ENCODE results near the gene LPIN2. TPM values are rescaled to one million over a fixed set of nuclear protein-coding genes. Genes with fewer than 3 reads are reported as not detected.

LPIN2 gene
- total and polyA plus RNA-seq, 4 donors: 58.6 to 284 (median 103) TPM

DNA sequence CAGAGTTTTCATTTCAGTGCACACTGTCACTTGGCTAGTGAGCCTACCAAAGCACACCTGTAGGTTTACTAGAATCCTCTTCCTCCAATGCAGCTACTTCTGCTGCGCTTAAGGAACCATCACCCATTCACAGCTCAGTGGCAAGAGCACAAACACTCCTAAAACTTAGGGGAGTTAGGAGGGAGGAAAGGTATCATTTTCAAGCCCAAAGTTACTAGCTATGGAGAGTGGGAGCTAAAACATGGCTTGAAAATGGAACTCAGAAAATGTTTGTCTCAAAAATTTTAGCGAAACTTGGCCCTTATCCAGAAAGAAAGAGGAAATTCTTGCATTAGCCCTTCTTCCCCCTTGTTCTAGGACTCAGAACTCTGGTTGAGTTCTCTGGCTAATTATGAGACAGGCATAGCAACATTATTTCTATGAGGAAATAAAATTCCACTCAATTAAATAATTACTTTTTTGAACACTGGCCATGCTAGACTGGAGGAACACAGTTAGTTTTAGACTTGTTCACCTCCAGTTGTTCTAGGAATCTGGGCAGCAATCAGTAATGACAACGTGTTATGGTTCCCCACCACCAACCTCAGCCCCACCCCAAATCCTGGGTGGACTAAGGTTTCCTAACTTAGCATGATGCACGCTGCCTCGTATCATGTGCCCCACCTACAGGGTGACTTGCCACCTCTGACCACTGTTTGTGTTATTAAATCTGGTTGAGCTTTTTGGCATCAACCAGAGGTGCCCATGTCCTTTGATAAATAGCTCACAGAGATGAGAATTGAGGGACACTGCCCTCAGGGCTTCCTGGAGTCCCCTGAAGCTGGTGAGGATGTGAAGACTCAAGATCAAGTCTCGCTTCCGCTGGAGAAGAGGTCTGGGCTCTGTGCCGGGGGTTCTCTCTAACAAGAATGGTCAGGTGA lies 32.8 kb downstream of the LPIN2 start:
- 29% methylated on average over 8 of the region's 8 CpGs for WGBS
- peak overlapping the region; percentile 92 to 100 for H3K9ac ChIP-seq (ENCODE audit: low read depth in 1 of 2, low read length in 2 of 2)

DNA sequence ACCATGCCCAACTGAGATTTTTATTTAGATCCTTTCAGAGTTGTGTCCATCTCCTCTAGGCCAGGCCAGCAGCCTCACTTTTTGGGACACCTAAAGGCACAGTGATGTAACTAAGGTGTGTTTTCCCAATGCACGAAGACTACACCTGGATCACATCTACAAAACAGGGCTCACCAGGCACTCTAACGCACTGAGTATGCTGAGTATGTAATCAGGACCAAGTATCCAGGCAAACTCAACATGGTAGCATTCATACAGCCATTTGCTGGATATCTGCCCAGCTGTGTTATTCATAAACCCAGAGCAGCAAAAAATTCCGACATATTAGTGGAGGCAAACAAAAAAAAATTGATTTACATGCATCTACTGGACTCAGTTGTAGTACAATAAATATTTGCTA lies 33.8 kb downstream of the LPIN2 start:
- TF ChIP-seq HNF4A (conservative IDR thresholded peaks at IDR 0.05) (peak in 1 of 2 donors; percentile 3), TAF1 (conservative IDR thresholded peaks at IDR 0.05) (no peak), YY1 (IDR thresholded peaks at IDR 0.05) (peak; percentile 70)
- no peaks in the 10 kb centered on the region for H3K9me3 ChIP-seq (ENCODE audit: control insufficient read depth in 4 of 4, low read length in 3 of 4)
- peak overlapping the region; percentile 67 to 88 for H3K27ac ChIP-seq (ENCODE audit: low read depth in 1 of 2, low read length in 2 of 2)
- peaks cover 0 to 13% (median 0%) of the 10 kb centered on the region in 4 donors for H3K36me3 ChIP-seq (ENCODE audit: control insufficient read depth in 4 of 4, insufficient read depth in 3 of 4, low read depth in 1 of 4, low read length in 3 of 4)
- no peaks in the 10 kb centered on the region for H3K27me3 ChIP-seq (ENCODE audit: control insufficient read depth in 4 of 4, insufficient read depth in 4 of 4, low read length in 3 of 4)
- peak overlapping the region in 2 of 3 donors; percentile 13 to 56 for H3K4me3 ChIP-seq (ENCODE audit: low read depth in 1 of 3, low read length in 3 of 3)
- 42% methylated on average over 3 of the region's 3 CpGs for WGBS
- H3K9ac ChIP-seq (ENCODE audit: low read depth in 1 of 2, low read length in 2 of 2): peak overlapping the region in 1 of 2 donors; percentile 100
- peaks cover 7 to 60% (median 37%) of the 10 kb centered on the region in 4 donors for H3K4me1 ChIP-seq (ENCODE audit: control insufficient read depth in 4 of 4, insufficient read depth in 4 of 4, low read length in 3 of 4)
- DNase-seq (ENCODE audit: low spot score): no peak

More for the DNA sequence above, 32.8 kb downstream of the LPIN2 start:
- Histone ChIP-seq H3K4me1 (ENCODE audit: control insufficient read depth in 4 of 4, insufficient read depth in 4 of 4, low read length in 3 of 4) (peaks cover 7 to 62% (median 38%) of the 10 kb centered on the region in 4 donors), H3K36me3 (ENCODE audit: control insufficient read depth in 4 of 4, insufficient read depth in 3 of 4, low read depth in 1 of 4, low read length in 3 of 4) (peaks cover 0 to 6% (median 0%) of the 10 kb centered on the region in 4 donors), H3K4me3 (ENCODE audit: low read depth in 1 of 3, low read length in 3 of 3) (peak overlapping the region; percentile 32 to 79 (median 69)), H3K27ac (ENCODE audit: low read depth in 1 of 2, low read length in 2 of 2) (peak overlapping the region; percentile 87 to 88), H3K9me3 (ENCODE audit: control insufficient read depth in 4 of 4, low read length in 3 of 4) (no peaks in the 10 kb centered on the region), H3K27me3 (ENCODE audit: control insufficient read depth in 4 of 4, insufficient read depth in 4 of 4, low read length in 3 of 4) (no peaks in the 10 kb centered on the region)
- no peak for DNase-seq (ENCODE audit: low spot score)
- no peak for TF ChIP-seq HNF4G (IDR thresholded peaks at IDR 0.05)
- TF ChIP-seq RXRA (IDR thresholded peaks at IDR 0.05): peak; percentile 8 to 25
- TF ChIP-seq YY1 (IDR thresholded peaks at IDR 0.05): no peak
- TF ChIP-seq FOXA1 (IDR thresholded peaks at IDR 0.05): no peak
- no peak for TF ChIP-seq FOXA2 (IDR thresholded peaks at IDR 0.05)
- TF ChIP-seq, protein P1, sequence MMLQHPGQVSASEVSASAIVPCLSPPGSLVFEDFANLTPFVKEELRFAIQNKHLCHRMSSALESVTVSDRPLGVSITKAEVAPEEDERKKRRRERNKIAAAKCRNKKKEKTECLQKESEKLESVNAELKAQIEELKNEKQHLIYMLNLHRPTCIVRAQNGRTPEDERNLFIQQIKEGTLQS (IDR thresholded peaks at IDR 0.05): no peak
- TF ChIP-seq RAD21 (IDR thresholded peaks at IDR 0.05): peak; percentile 19 to 35
- peak in 1 of 2 donors; percentile 7 for TF ChIP-seq HNF4A (conservative IDR thresholded peaks at IDR 0.05)
- TF ChIP-seq, protein P2, sequence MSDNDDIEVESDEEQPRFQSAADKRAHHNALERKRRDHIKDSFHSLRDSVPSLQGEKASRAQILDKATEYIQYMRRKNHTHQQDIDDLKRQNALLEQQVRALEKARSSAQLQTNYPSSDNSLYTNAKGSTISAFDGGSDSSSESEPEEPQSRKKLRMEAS (IDR thresholded peaks at IDR 0.05): peak; percentile 12
- no peak for TF ChIP-seq GABPA (IDR thresholded peaks at IDR 0.05 in 1 of 2, conservative IDR thresholded peaks at IDR 0.05 in 1 of 2)
- TF ChIP-seq JUND (IDR thresholded peaks at IDR 0.05): no peak
- TF ChIP-seq, protein P3, sequence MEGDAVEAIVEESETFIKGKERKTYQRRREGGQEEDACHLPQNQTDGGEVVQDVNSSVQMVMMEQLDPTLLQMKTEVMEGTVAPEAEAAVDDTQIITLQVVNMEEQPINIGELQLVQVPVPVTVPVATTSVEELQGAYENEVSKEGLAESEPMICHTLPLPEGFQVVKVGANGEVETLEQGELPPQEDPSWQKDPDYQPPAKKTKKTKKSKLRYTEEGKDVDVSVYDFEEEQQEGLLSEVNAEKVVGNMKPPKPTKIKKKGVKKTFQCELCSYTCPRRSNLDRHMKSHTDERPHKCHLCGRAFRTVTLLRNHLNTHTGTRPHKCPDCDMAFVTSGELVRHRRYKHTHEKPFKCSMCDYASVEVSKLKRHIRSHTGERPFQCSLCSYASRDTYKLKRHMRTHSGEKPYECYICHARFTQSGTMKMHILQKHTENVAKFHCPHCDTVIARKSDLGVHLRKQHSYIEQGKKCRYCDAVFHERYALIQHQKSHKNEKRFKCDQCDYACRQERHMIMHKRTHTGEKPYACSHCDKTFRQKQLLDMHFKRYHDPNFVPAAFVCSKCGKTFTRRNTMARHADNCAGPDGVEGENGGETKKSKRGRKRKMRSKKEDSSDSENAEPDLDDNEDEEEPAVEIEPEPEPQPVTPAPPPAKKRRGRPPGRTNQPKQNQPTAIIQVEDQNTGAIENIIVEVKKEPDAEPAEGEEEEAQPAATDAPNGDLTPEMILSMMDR (IDR thresholded peaks at IDR 0.05; ENCODE audit: low read depth, low read length, missing input control): no peak
- TF ChIP-seq EGR1 (IDR thresholded peaks at IDR 0.05; ENCODE audit: low read depth in 2 of 2): no peak
- TF ChIP-seq, protein P4, sequence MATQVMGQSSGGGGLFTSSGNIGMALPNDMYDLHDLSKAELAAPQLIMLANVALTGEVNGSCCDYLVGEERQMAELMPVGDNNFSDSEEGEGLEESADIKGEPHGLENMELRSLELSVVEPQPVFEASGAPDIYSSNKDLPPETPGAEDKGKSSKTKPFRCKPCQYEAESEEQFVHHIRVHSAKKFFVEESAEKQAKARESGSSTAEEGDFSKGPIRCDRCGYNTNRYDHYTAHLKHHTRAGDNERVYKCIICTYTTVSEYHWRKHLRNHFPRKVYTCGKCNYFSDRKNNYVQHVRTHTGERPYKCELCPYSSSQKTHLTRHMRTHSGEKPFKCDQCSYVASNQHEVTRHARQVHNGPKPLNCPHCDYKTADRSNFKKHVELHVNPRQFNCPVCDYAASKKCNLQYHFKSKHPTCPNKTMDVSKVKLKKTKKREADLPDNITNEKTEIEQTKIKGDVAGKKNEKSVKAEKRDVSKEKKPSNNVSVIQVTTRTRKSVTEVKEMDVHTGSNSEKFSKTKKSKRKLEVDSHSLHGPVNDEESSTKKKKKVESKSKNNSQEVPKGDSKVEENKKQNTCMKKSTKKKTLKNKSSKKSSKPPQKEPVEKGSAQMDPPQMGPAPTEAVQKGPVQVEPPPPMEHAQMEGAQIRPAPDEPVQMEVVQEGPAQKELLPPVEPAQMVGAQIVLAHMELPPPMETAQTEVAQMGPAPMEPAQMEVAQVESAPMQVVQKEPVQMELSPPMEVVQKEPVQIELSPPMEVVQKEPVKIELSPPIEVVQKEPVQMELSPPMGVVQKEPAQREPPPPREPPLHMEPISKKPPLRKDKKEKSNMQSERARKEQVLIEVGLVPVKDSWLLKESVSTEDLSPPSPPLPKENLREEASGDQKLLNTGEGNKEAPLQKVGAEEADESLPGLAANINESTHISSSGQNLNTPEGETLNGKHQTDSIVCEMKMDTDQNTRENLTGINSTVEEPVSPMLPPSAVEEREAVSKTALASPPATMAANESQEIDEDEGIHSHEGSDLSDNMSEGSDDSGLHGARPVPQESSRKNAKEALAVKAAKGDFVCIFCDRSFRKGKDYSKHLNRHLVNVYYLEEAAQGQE (IDR thresholded peaks at IDR 0.05): peak; percentile 33
